GM12878 (cell line): ENCODE results near the gene PSMB1. TPM values are rescaled to one million over a fixed set of nuclear protein-coding genes. Genes with fewer than 3 reads are reported as not detected.
A peak's percentile ranks its signal among the peaks of the same experiment; 100 is the strongest.

Source experiments
- BACH1 ChIP-seq: fragments of 450-650 bp; IDR thresholded peaks from 2 replicates; pipeline ENCODE4 v1.6.1; 2017; ENCODE audit warnings: mild to moderate bottlenecking, borderline replicate concordance
- CHD4 ChIP-seq: fragments of 200-600 bp; sonication (generic); IDR thresholded peaks from 2 replicates; pipeline ENCODE4 v1.6.1; 2016; ENCODE audit warnings: mild to moderate bottlenecking
- CREB1 ChIP-seq: IDR thresholded peaks from 2 replicates; pipeline ENCODE4 v1.6.1; 2012; ENCODE audit warnings: low read depth, mild to moderate bottlenecking, inconsistent platforms
- CREM ChIP-seq: IDR thresholded peaks from 2 replicates; pipeline ENCODE4 v1.6.1; 2014; ENCODE audit warnings: antibody characterized with exemption, low read depth
- ETV6 ChIP-seq, 2 experiments: fragments of 450-650 bp in 1 of 2; IDR thresholded peaks in 1 of 2; conservative IDR thresholded peaks in 1 of 2; 2 replicates each; pipeline ENCODE4 v1.6.1; 2014; ENCODE audit warnings: antibody characterized with exemption in 1 of 2, borderline replicate concordance in 1 of 2, low read depth in 1 of 2, mild to moderate bottlenecking in 1 of 2, moderate library complexity in 1 of 2
- EZH2 ChIP-seq: IDR thresholded peaks from 2 replicates; pipeline ENCODE4 v1.6.1; 2012; ENCODE audit warnings: low read depth, mild to moderate bottlenecking, control low read depth, inconsistent platforms, low read length, borderline replicate concordance; ENCODE audit not compliant: control insufficient read depth
- MTA3 ChIP-seq: IDR thresholded peaks from 2 replicates; pipeline ENCODE4 v1.6.1; 2012; ENCODE audit warnings: low read length, inconsistent platforms, borderline replicate concordance
- NFYB ChIP-seq: IDR thresholded peaks from 2 replicates; pipeline ENCODE4 v1.6.1; 2011; ENCODE audit warnings: low read depth, mild to moderate bottlenecking, low read length, improper control_type of control experiment, moderate library complexity; ENCODE audit not compliant: insufficient read depth
- NR2F1 ChIP-seq: fragments of 450-650 bp; conservative IDR thresholded peaks from 2 replicates; pipeline ENCODE4 v1.6.1; 2017; ENCODE audit warnings: mild to moderate bottlenecking
- SMAD5 ChIP-seq: IDR thresholded peaks from 2 replicates; pipeline ENCODE4 v1.6.1; 2016; ENCODE audit warnings: antibody characterized with exemption, low read depth
- STAT1 ChIP-seq: fragments of 450-650 bp; conservative IDR thresholded peaks from 2 replicates; pipeline ENCODE4 v1.6.1; 2014; ENCODE audit warnings: antibody characterized with exemption, mild to moderate bottlenecking
- SUZ12 ChIP-seq: fragments of 200-600 bp; sonication (generic); IDR thresholded peaks from one replicate; pipeline ENCODE4 v1.6.1; 2018; ENCODE audit warnings: antibody characterized with exemption, mild to moderate bottlenecking; ENCODE audit not compliant: unreplicated experiment
- WRNIP1 ChIP-seq: IDR thresholded peaks from 2 replicates; pipeline ENCODE4 v1.6.1; 2011; ENCODE audit warnings: low read depth, low read length, improper control_type of control experiment, borderline replicate concordance
- ZNF207 ChIP-seq: fragments of 450-650 bp; IDR thresholded peaks from 2 replicates; pipeline ENCODE4 v1.6.1; 2014; ENCODE audit warnings: antibody characterized with exemption, mild to moderate bottlenecking, borderline replicate concordance
- ZSCAN29 ChIP-seq: fragments of 450-650 bp; IDR thresholded peaks from 2 replicates; pipeline ENCODE4 v1.6.1; 2017; ENCODE audit warnings: mild to moderate bottlenecking, moderate library complexity
- polyA plus RNA-seq, 11 experiments: library from polyadenylated mRNA; depleted of rRNA in 4 of 11; unstranded in 6 of 11; stranded (reverse) in 5 of 11; fragments of >200 nt; fragmentation: Nextera tagmentation in 4 of 11; fragmentation: Illumina TruSeq in 1 of 11; extraction: Ambion mirVana in 4 of 11; extraction: Trizol in 1 of 11; gene quantifications; 1 replicate in 1 of 11; 2 replicates in 10 of 11; pipeline versions ENCODE4 v1.2.1 to v1.2.3, GENCODE V29; 2011 to 2016; ENCODE audit warnings: inconsistent platforms in 2 of 11, missing spikeins in 2 of 11, low read depth in 1 of 11
- total RNA-seq, 4 experiments: library from RNA; depleted of rRNA in 3 of 4; stranded (reverse); fragments of >200 nt in 3 of 4; fragmentation: Illumina TruSeq in 1 of 4; extraction: Trizol in 1 of 4; gene quantifications; 2 replicates each; pipeline versions ENCODE4 v1.2.1 to v1.2.3, GENCODE V29; 2013 to 2021
- TF ChIP-seq, protein P1 (sequence below): IDR thresholded peaks from 2 replicates; pipeline ENCODE4 v1.6.1; 2012; ENCODE audit warnings: mild to moderate bottlenecking, low read depth, low read length
- TF ChIP-seq, protein P2 (sequence below): IDR thresholded peaks from 2 replicates; pipeline ENCODE4 v1.6.1; 2011; ENCODE audit warnings: low read depth, low read length, improper control_type of control experiment, borderline replicate concordance
- TF ChIP-seq, protein P3 (sequence below): fragments of 450-650 bp; IDR thresholded peaks from 2 replicates; pipeline ENCODE4 v1.6.1; 2018; ENCODE audit warnings: mild to moderate bottlenecking, low read depth, moderate library complexity; ENCODE audit not compliant: partially characterized antibody
- TF ChIP-seq, protein P4 (sequence below): fragments of 450-650 bp; IDR thresholded peaks from 2 replicates; pipeline ENCODE4 v1.6.1; 2017; ENCODE audit warnings: antibody characterized with exemption, mild to moderate bottlenecking, moderate library complexity

PSMB1 gene
- total and polyA plus RNA-seq, 10 of the 15 experiments (the other 5 are each of a cell fraction or from before 2014, with no cell fraction given): 208 to 1,317 (median 508) TPM

DNA sequence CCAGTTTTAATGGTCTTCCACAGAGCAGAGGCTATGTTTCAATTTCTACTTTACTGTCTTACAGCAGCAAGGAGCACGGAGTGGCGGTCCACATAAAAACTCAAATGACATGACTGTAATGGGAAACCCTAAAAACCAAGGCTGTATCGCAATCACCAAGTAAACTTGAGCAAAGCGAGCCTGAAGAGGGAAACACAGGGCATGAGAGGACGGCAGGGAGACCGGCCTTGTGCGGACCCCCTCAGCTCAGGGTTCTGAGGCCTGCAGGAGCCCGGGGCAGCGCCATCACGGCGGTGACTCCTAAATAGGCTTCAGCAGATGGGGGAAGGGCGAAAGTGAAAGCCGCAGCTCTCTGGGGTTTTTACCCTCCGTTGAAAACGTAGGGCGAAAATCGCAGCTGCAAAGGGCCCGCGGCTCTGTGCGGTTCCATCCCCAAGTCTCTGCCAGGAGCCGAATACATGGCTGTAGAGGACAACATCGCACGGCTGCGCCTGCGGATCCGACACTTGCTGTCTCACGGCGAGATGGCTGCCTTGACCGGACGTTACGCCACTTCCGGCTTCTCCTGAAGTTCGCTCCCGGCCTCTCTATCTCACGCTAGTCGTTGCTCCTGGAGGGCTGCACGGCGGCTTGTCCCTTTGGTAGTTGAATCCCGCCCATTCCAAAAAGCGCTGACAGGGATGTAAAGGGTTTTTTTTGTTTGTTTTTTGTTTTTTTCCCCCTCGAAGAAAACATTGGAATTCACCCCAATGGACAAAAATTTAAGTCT, at the start of gene PSMB1 (continued):
- TF ChIP-seq SUZ12: no peak
- TF ChIP-seq, protein P1, sequence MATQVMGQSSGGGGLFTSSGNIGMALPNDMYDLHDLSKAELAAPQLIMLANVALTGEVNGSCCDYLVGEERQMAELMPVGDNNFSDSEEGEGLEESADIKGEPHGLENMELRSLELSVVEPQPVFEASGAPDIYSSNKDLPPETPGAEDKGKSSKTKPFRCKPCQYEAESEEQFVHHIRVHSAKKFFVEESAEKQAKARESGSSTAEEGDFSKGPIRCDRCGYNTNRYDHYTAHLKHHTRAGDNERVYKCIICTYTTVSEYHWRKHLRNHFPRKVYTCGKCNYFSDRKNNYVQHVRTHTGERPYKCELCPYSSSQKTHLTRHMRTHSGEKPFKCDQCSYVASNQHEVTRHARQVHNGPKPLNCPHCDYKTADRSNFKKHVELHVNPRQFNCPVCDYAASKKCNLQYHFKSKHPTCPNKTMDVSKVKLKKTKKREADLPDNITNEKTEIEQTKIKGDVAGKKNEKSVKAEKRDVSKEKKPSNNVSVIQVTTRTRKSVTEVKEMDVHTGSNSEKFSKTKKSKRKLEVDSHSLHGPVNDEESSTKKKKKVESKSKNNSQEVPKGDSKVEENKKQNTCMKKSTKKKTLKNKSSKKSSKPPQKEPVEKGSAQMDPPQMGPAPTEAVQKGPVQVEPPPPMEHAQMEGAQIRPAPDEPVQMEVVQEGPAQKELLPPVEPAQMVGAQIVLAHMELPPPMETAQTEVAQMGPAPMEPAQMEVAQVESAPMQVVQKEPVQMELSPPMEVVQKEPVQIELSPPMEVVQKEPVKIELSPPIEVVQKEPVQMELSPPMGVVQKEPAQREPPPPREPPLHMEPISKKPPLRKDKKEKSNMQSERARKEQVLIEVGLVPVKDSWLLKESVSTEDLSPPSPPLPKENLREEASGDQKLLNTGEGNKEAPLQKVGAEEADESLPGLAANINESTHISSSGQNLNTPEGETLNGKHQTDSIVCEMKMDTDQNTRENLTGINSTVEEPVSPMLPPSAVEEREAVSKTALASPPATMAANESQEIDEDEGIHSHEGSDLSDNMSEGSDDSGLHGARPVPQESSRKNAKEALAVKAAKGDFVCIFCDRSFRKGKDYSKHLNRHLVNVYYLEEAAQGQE: no peak
- no peak for TF ChIP-seq STAT1
- peak; percentile 37; the same call in 1 of the 2 replicates for TF ChIP-seq NR2F1
- TF ChIP-seq EZH2: no peak
- peak; percentile 92 for TF ChIP-seq SMAD5
- no peak for TF ChIP-seq CHD4
- no peak for TF ChIP-seq WRNIP1
- no peak for TF ChIP-seq MTA3
- TF ChIP-seq CREB1: peak; percentile 96
- no peak for TF ChIP-seq ZSCAN29
- TF ChIP-seq BACH1: no peak
- peak; percentile 97 for TF ChIP-seq CREM
- TF ChIP-seq, protein P2, sequence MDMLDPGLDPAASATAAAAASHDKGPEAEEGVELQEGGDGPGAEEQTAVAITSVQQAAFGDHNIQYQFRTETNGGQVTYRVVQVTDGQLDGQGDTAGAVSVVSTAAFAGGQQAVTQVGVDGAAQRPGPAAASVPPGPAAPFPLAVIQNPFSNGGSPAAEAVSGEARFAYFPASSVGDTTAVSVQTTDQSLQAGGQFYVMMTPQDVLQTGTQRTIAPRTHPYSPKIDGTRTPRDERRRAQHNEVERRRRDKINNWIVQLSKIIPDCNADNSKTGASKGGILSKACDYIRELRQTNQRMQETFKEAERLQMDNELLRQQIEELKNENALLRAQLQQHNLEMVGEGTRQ: no peak
- peak in 1 of 2 experiments; percentile 31; a peak in 1 of 4 replicates for TF ChIP-seq ETV6 (conservative IDR thresholded peaks at IDR 0.05 in 1 of 2, IDR thresholded peaks at IDR 0.05 in 1 of 2; ENCODE audit: borderline replicate concordance in 1 of 2, low read depth in 1 of 2)
- no peak for TF ChIP-seq ZNF207
- TF ChIP-seq, protein P3, sequence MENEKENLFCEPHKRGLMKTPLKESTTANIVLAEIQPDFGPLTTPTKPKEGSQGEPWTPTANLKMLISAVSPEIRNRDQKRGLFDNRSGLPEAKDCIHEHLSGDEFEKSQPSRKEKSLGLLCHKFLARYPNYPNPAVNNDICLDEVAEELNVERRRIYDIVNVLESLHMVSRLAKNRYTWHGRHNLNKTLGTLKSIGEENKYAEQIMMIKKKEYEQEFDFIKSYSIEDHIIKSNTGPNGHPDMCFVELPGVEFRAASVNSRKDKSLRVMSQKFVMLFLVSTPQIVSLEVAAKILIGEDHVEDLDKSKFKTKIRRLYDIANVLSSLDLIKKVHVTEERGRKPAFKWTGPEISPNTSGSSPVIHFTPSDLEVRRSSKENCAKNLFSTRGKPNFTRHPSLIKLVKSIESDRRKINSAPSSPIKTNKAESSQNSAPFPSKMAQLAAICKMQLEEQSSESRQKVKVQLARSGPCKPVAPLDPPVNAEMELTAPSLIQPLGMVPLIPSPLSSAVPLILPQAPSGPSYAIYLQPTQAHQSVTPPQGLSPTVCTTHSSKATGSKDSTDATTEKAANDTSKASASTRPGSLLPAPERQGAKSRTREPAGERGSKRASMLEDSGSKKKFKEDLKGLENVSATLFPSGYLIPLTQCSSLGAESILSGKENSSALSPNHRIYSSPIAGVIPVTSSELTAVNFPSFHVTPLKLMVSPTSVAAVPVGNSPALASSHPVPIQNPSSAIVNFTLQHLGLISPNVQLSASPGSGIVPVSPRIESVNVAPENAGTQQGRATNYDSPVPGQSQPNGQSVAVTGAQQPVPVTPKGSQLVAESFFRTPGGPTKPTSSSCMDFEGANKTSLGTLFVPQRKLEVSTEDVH: no peak
- TF ChIP-seq, protein P4, sequence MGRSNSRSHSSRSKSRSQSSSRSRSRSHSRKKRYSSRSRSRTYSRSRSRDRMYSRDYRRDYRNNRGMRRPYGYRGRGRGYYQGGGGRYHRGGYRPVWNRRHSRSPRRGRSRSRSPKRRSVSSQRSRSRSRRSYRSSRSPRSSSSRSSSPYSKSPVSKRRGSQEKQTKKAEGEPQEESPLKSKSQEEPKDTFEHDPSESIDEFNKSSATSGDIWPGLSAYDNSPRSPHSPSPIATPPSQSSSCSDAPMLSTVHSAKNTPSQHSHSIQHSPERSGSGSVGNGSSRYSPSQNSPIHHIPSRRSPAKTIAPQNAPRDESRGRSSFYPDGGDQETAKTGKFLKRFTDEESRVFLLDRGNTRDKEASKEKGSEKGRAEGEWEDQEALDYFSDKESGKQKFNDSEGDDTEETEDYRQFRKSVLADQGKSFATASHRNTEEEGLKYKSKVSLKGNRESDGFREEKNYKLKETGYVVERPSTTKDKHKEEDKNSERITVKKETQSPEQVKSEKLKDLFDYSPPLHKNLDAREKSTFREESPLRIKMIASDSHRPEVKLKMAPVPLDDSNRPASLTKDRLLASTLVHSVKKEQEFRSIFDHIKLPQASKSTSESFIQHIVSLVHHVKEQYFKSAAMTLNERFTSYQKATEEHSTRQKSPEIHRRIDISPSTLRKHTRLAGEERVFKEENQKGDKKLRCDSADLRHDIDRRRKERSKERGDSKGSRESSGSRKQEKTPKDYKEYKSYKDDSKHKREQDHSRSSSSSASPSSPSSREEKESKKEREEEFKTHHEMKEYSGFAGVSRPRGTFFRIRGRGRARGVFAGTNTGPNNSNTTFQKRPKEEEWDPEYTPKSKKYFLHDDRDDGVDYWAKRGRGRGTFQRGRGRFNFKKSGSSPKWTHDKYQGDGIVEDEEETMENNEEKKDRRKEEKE: no peak
- no peak for TF ChIP-seq NFYB
